GM12878 (cell line): ENCODE results near the gene AKAP14. TPM values are rescaled to one million over a fixed set of nuclear protein-coding genes. Genes with fewer than 3 reads are reported as not detected.
A peak's percentile ranks its signal among the peaks of the same experiment; 100 is the strongest.

Experiments
- ATF7 ChIP-seq: fragments of 450-650 bp; IDR thresholded peaks from 2 replicates; pipeline ENCODE4 v1.6.1; 2016; ENCODE audit warnings: low read depth, mild to moderate bottlenecking
- CHD4 ChIP-seq: fragments of 200-600 bp; sonication (generic); IDR thresholded peaks from 2 replicates; pipeline ENCODE4 v1.6.1; 2016; ENCODE audit warnings: mild to moderate bottlenecking
- CREB1 ChIP-seq: IDR thresholded peaks from 2 replicates; pipeline ENCODE4 v1.6.1; 2012; ENCODE audit warnings: low read depth, mild to moderate bottlenecking, inconsistent platforms
- ETV6 ChIP-seq, 2 experiments: fragments of 450-650 bp in 1 of 2; IDR thresholded peaks in 1 of 2; conservative IDR thresholded peaks in 1 of 2; 2 replicates each; pipeline ENCODE4 v1.6.1; 2014; ENCODE audit warnings: antibody characterized with exemption in 1 of 2, borderline replicate concordance in 1 of 2, low read depth in 1 of 2, mild to moderate bottlenecking in 1 of 2, moderate library complexity in 1 of 2
- IKZF1 ChIP-seq: fragments of 450-650 bp; conservative IDR thresholded peaks from 2 replicates; pipeline ENCODE4 v1.6.1; 2017; ENCODE audit warnings: antibody characterized with exemption, mild to moderate bottlenecking
- MTA3 ChIP-seq: IDR thresholded peaks from 2 replicates; pipeline ENCODE4 v1.6.1; 2012; ENCODE audit warnings: low read length, inconsistent platforms, borderline replicate concordance
- MYC ChIP-seq: IDR thresholded peaks from 2 replicates; pipeline ENCODE4 v1.6.1; 2011; ENCODE audit warnings: mild to moderate bottlenecking, low read length, moderate library complexity, inconsistent platforms; ENCODE audit not compliant: insufficient read depth, insufficient replicate concordance, insufficient read length, severe bottlenecking
- NBN ChIP-seq: fragments of 450-650 bp; IDR thresholded peaks from 2 replicates; pipeline ENCODE4 v1.6.1; 2016
- NR2C1 ChIP-seq: fragments of 450-650 bp; IDR thresholded peaks from 2 replicates; pipeline ENCODE4 v1.6.1; 2017; ENCODE audit warnings: antibody characterized with exemption, mild to moderate bottlenecking, moderate library complexity
- PML ChIP-seq: IDR thresholded peaks from 2 replicates; pipeline ENCODE4 v1.6.1; 2012; ENCODE audit warnings: low read length, inconsistent platforms
- POU2F2 ChIP-seq: IDR thresholded peaks from 3 replicates; pipeline ENCODE4 v1.6.1; 2011; ENCODE audit warnings: low read depth, mild to moderate bottlenecking, low read length, borderline replicate concordance
- STAT3 ChIP-seq: IDR thresholded peaks from 2 replicates; pipeline ENCODE4 v1.6.1; 2011; ENCODE audit warnings: low read depth, low read length, improper control_type of control experiment
- polyA plus RNA-seq, 11 experiments: library from polyadenylated mRNA; depleted of rRNA in 4 of 11; unstranded in 6 of 11; stranded (reverse) in 5 of 11; fragments of >200 nt; fragmentation: Nextera tagmentation in 4 of 11; fragmentation: Illumina TruSeq in 1 of 11; extraction: Ambion mirVana in 4 of 11; extraction: Trizol in 1 of 11; gene quantifications; 1 replicate in 1 of 11; 2 replicates in 10 of 11; pipeline versions ENCODE4 v1.2.1 to v1.2.3, GENCODE V29; 2011 to 2016; ENCODE audit warnings: inconsistent platforms in 2 of 11, missing spikeins in 2 of 11, low read depth in 1 of 11
- total RNA-seq, 4 experiments: library from RNA; depleted of rRNA in 3 of 4; stranded (reverse); fragments of >200 nt in 3 of 4; fragmentation: Illumina TruSeq in 1 of 4; extraction: Trizol in 1 of 4; gene quantifications; 2 replicates each; pipeline versions ENCODE4 v1.2.1 to v1.2.3, GENCODE V29; 2013 to 2021
- TF ChIP-seq, protein P1 (sequence below): IDR thresholded peaks from 2 replicates; pipeline ENCODE4 v1.6.1; 2012; ENCODE audit warnings: improper control_type of control experiment, low read depth, low read length; ENCODE audit not compliant: insufficient replicate concordance
- TF ChIP-seq, protein P2 (sequence below): fragments of 450-650 bp; IDR thresholded peaks from 2 replicates; pipeline ENCODE4 v1.6.1; 2014; ENCODE audit warnings: mild to moderate bottlenecking
- TF ChIP-seq, protein P3 (sequence below): fragments of 450-650 bp; IDR thresholded peaks from 2 replicates; pipeline ENCODE4 v1.6.1; 2018; ENCODE audit warnings: borderline replicate concordance, mild to moderate bottlenecking; ENCODE audit not compliant: partially characterized antibody
- TF ChIP-seq, protein P4 (sequence below): IDR thresholded peaks from 2 replicates; pipeline ENCODE4 v1.6.1; 2011; ENCODE audit warnings: borderline replicate concordance, low read depth, mild to moderate bottlenecking, moderate library complexity, mixed read lengths, low read length; ENCODE audit not compliant: insufficient read depth; ENCODE audit errors: extremely low read length
- TF ChIP-seq, protein P5 (sequence below): IDR thresholded peaks from 2 replicates; pipeline ENCODE4 v1.6.1; 2011; ENCODE audit warnings: mild to moderate bottlenecking, low read depth, low read length, moderate library complexity; ENCODE audit not compliant: insufficient replicate concordance

AKAP14 gene
- total and polyA plus RNA-seq, 10 of the 15 experiments (the other 5 are each of a cell fraction or from before 2014, with no cell fraction given) = not detected

DNA sequence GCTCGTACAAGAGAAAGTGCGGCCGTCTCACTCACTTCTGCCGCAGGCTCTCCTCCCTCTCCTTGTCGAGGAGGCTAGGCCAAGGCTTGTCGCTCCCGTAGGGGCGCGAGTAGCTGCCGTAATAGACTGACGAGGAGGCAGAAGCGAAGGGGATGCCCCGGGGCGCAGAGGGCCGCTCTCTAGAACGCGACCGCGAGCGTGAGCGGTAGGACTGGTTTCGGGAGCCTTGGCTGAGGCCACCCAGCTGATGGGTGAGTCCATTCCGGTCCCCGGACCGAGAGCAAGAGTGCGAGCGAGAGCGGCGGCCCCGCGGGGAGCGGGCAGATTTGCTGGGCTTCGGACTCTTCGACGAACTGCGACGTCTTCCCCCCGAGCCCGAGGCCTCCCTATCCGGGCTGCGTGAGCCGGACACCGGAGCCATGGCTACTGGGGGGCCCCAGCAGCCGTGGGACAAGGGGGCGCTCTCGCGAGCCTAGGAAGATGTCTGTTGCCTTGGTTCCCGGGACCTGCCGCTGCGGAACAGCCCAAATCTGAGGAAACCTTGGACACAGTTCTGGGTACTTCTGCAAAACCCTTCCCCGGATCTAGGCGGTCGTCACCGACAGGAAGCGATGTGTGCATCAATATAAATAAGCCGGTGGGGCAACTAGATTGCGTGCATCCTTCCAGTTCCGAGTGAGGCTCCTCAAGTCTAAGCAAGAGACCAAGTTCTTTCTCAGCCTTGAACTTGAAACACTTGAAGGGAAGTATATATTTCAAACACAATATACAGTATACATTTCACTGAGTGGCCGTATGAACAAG, 47.7 kb downstream of the AKAP14 start, which contains the start of gene NKAP (continued):
- TF ChIP-seq, protein P1, sequence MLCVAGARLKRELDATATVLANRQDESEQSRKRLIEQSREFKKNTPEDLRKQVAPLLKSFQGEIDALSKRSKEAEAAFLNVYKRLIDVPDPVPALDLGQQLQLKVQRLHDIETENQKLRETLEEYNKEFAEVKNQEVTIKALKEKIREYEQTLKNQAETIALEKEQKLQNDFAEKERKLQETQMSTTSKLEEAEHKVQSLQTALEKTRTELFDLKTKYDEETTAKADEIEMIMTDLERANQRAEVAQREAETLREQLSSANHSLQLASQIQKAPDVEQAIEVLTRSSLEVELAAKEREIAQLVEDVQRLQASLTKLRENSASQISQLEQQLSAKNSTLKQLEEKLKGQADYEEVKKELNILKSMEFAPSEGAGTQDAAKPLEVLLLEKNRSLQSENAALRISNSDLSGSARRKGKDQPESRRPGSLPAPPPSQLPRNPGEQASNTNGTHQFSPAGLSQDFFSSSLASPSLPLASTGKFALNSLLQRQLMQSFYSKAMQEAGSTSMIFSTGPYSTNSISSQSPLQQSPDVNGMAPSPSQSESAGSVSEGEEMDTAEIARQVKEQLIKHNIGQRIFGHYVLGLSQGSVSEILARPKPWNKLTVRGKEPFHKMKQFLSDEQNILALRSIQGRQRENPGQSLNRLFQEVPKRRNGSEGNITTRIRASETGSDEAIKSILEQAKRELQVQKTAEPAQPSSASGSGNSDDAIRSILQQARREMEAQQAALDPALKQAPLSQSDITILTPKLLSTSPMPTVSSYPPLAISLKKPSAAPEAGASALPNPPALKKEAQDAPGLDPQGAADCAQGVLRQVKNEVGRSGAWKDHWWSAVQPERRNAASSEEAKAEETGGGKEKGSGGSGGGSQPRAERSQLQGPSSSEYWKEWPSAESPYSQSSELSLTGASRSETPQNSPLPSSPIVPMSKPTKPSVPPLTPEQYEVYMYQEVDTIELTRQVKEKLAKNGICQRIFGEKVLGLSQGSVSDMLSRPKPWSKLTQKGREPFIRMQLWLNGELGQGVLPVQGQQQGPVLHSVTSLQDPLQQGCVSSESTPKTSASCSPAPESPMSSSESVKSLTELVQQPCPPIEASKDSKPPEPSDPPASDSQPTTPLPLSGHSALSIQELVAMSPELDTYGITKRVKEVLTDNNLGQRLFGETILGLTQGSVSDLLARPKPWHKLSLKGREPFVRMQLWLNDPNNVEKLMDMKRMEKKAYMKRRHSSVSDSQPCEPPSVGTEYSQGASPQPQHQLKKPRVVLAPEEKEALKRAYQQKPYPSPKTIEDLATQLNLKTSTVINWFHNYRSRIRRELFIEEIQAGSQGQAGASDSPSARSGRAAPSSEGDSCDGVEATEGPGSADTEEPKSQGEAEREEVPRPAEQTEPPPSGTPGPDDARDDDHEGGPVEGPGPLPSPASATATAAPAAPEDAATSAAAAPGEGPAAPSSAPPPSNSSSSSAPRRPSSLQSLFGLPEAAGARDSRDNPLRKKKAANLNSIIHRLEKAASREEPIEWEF = no peak
- TF ChIP-seq NBN (no peak), MTA3 (no peak; the same call in 1 of the 2 replicates), PML (peak; percentile 52; the same call in 1 of the 2 replicates), IKZF1 (peak; percentile 56), MYC (no peak), CHD4 (no peak), STAT3 (no peak), NR2C1 (peak; percentile 55; the same call in 1 of the 2 replicates), ATF7 (peak; percentile 64; the same call in 1 of the 2 replicates), ETV6 (conservative IDR thresholded peaks at IDR 0.05 in 1 of 2, IDR thresholded peaks at IDR 0.05 in 1 of 2; ENCODE audit: borderline replicate concordance in 1 of 2, low read depth in 1 of 2) (no peak), CREB1 (peak; percentile 85), POU2F2 (peak; percentile 47; the same call in 1 of the 3 replicates)
- TF ChIP-seq, protein P2, sequence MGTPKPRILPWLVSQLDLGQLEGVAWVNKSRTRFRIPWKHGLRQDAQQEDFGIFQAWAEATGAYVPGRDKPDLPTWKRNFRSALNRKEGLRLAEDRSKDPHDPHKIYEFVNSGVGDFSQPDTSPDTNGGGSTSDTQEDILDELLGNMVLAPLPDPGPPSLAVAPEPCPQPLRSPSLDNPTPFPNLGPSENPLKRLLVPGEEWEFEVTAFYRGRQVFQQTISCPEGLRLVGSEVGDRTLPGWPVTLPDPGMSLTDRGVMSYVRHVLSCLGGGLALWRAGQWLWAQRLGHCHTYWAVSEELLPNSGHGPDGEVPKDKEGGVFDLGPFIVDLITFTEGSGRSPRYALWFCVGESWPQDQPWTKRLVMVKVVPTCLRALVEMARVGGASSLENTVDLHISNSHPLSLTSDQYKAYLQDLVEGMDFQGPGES = no peak
- TF ChIP-seq, protein P3, sequence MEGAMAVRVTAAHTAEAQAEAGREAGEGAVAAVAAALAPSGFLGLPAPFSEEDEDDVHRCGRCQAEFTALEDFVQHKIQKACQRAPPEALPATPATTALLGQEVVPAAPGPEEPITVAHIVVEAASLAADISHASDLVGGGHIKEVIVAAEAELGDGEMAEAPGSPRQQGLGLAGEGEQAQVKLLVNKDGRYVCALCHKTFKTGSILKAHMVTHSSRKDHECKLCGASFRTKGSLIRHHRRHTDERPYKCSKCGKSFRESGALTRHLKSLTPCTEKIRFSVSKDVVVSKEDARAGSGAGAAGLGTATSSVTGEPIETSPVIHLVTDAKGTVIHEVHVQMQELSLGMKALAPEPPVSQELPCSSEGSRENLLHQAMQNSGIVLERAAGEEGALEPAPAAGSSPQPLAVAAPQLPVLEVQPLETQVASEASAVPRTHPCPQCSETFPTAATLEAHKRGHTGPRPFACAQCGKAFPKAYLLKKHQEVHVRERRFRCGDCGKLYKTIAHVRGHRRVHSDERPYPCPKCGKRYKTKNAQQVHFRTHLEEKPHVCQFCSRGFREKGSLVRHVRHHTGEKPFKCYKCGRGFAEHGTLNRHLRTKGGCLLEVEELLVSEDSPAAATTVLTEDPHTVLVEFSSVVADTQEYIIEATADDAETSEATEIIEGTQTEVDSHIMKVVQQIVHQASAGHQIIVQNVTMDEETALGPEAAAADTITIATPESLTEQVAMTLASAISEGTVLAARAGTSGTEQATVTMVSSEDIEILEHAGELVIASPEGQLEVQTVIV = no peak
- TF ChIP-seq, protein P4, sequence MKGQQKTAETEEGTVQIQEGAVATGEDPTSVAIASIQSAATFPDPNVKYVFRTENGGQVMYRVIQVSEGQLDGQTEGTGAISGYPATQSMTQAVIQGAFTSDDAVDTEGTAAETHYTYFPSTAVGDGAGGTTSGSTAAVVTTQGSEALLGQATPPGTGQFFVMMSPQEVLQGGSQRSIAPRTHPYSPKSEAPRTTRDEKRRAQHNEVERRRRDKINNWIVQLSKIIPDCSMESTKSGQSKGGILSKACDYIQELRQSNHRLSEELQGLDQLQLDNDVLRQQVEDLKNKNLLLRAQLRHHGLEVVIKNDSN = no peak
- TF ChIP-seq, protein P5, sequence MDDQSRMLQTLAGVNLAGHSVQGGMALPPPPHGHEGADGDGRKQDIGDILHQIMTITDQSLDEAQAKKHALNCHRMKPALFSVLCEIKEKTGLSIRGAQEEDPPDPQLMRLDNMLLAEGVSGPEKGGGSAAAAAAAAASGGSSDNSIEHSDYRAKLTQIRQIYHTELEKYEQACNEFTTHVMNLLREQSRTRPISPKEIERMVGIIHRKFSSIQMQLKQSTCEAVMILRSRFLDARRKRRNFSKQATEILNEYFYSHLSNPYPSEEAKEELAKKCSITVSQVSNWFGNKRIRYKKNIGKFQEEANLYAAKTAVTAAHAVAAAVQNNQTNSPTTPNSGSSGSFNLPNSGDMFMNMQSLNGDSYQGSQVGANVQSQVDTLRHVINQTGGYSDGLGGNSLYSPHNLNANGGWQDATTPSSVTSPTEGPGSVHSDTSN = no peak
